BE2C (cell line): ENCODE data around the gene JUND.

Experiments used
- DNase-seq: peaks from one replicate; pipeline ENCODE4 v3.0.0-alpha.2; 2020
- H3K27me3 ChIP-seq: fragments of 250-450 bp; sonication (Bioruptor Pico); 2 replicates; pipeline ENCODE4 v1.5.1; 2020; ENCODE audit warnings: mild to moderate bottlenecking
- H3K36me3 ChIP-seq: fragments of 250-450 bp; sonication (Bioruptor Pico); 2 replicates; pipeline ENCODE4 v1.5.1; 2020; ENCODE audit warnings: mild to moderate bottlenecking
- H3K4me1 ChIP-seq: fragments of 250-450 bp; sonication (Bioruptor Pico); 2 replicates; pipeline ENCODE4 v1.5.1; 2020
- H3K4me3 ChIP-seq: 2 replicates; pipeline ENCODE4 v1.5.1; 2011; ENCODE audit warnings: low read depth, low read length
- H3K9me3 ChIP-seq: fragments of 250-450 bp; sonication (Bioruptor Pico); 2 replicates; pipeline ENCODE4 v1.5.1; 2020
- CTCF ChIP-seq: IDR thresholded peaks from 2 replicates; pipeline ENCODE4 v1.5.1; 2012; ENCODE audit warnings: mild to moderate bottlenecking, low read depth, low read length

JUND gene

GRCh38 chr19:18264137-18264854 is 17.1 kb downstream of the JUND start:
- no peak for TF ChIP-seq CTCF
- DNase-seq = no peak
- H3K36me3 ChIP-seq = peaks cover 3% of the 10 kb centered on the region; the same call in 1 of the 2 replicates
- H3K4me1 ChIP-seq = no peaks in the 10 kb centered on the region
- no peak overlapping the region for H3K4me3 ChIP-seq
- H3K27me3 ChIP-seq = no peaks in the 10 kb centered on the region
- H3K9me3 ChIP-seq = no peaks in the 10 kb centered on the region

GRCh38 chr19:18263324-18264136 is 17.9 kb downstream of the JUND start:
- H3K4me3 ChIP-seq = no peak overlapping the region
- TF ChIP-seq CTCF = no peak
- no peaks in the 10 kb centered on the region for H3K27me3 ChIP-seq
- no peaks in the 10 kb centered on the region for H3K9me3 ChIP-seq
- DNase-seq = no peak
- H3K4me1 ChIP-seq = no peaks in the 10 kb centered on the region
- H3K36me3 ChIP-seq = peaks cover 3% of the 10 kb centered on the region; the same call in 1 of the 2 replicates

- Histone ChIP-seq H3K36me3 (peaks cover 3% of the 10 kb centered on the region; the same call in 1 of the 2 replicates), H3K9me3 (no peaks in the 10 kb centered on the region), H3K27me3 (no peaks in the 10 kb centered on the region), H3K4me3 (no peak overlapping the region), H3K4me1 (no peaks in the 10 kb centered on the region)
- DNase-seq = no peak
- no peak for TF ChIP-seq CTCF
Observed at GRCh38 chr19:18262917-18263316, 18.5 kb downstream of the JUND start.

GRCh38 chr19:18262144-18262543 is 19.3 kb downstream of the JUND start:
- no peaks in the 10 kb centered on the region for H3K9me3 ChIP-seq
- H3K36me3 ChIP-seq = peaks cover 3% of the 10 kb centered on the region; the same call in 1 of the 2 replicates
- DNase-seq = no peak
- peaks cover 6% of the 10 kb centered on the region; the same call in 1 of the 2 replicates for H3K27me3 ChIP-seq
- no peaks in the 10 kb centered on the region for H3K4me1 ChIP-seq
- no peak overlapping the region for H3K4me3 ChIP-seq
- TF ChIP-seq CTCF = no peak

GRCh38 chr19:18261474-18261873 is 19.9 kb downstream of the JUND start:
- H3K9me3 ChIP-seq = no peaks in the 10 kb centered on the region
- H3K4me3 ChIP-seq = no peak overlapping the region
- H3K27me3 ChIP-seq = peaks cover 6% of the 10 kb centered on the region; the same call in 1 of the 2 replicates
- H3K36me3 ChIP-seq = peaks cover 3% of the 10 kb centered on the region; the same call in 1 of the 2 replicates
- no peaks in the 10 kb centered on the region for H3K4me1 ChIP-seq
- no peak for DNase-seq
- TF ChIP-seq CTCF = no peak
